ENCODE data around the gene ECT2L.

ECT2L gene

DNA sequence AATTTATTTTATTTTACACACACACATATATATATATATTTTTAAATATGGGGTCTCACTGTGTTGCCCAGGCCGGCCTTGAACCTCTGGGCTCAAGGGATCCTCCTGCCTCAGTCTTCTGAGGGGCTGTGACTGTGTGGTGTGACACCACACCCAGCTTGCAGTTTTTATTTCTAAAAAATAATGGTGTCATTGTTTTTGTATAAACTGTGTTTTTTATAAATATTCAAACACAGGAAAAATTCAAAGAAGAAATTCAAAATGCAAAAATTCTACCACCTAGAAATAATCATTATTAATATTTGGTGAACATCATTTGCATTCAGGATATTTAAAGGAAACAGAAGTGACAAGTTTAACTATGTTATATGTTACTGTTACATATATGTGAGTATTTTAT, 19.2 kb upstream of the ECT2L start:
- TF ChIP-seq POU2F2 (IDR thresholded peaks at IDR 0.05; ENCODE audit: low read depth, low read length) = no peak
- no peak for TF ChIP-seq SPI1 (IDR thresholded peaks at IDR 0.05; ENCODE audit: low read depth, low read length)
- no peak for TF ChIP-seq POLR2AphosphoS5 (IDR thresholded peaks at IDR 0.05; ENCODE audit: low read depth, low read length)
- TF ChIP-seq TAF1 (IDR thresholded peaks at IDR 0.05; ENCODE audit: low read depth, low read length) = no peak
- no peak for TF ChIP-seq POLR2A (IDR thresholded peaks at IDR 0.05; ENCODE audit: low read depth, low read length)
- no peak for TF ChIP-seq PAX5 (IDR thresholded peaks at IDR 0.05; ENCODE audit: insufficient read depth, low read length, severe bottlenecking)
- FAIRE-seq (no peak), DNase-seq (ENCODE audit: insufficient read length, low spot score) (no peak)

GRCh38 chr6:138778331-138778730, 17.6 kb upstream of the ECT2L start:
- FAIRE-seq (no peak), DNase-seq (ENCODE audit: insufficient read length, low spot score) (no peak)
- TF ChIP-seq POLR2AphosphoS5 (IDR thresholded peaks at IDR 0.05; ENCODE audit: low read depth, low read length) (no peak), POU2F2 (IDR thresholded peaks at IDR 0.05; ENCODE audit: low read depth, low read length) (no peak), SPI1 (IDR thresholded peaks at IDR 0.05; ENCODE audit: low read depth, low read length) (no peak), TAF1 (IDR thresholded peaks at IDR 0.05; ENCODE audit: low read depth, low read length) (no peak), PAX5 (IDR thresholded peaks at IDR 0.05; ENCODE audit: insufficient read depth, low read length, severe bottlenecking) (no peak), POLR2A (IDR thresholded peaks at IDR 0.05; ENCODE audit: low read depth, low read length) (no peak)

GRCh38 chr6:138782243-138782642, 13.6 kb upstream of the ECT2L start:
- TF ChIP-seq TAF1 (IDR thresholded peaks at IDR 0.05; ENCODE audit: low read depth, low read length) (no peak), POU2F2 (IDR thresholded peaks at IDR 0.05; ENCODE audit: low read depth, low read length) (no peak), POLR2AphosphoS5 (IDR thresholded peaks at IDR 0.05; ENCODE audit: low read depth, low read length) (no peak), PAX5 (IDR thresholded peaks at IDR 0.05; ENCODE audit: insufficient read depth, low read length, severe bottlenecking) (no peak), SPI1 (IDR thresholded peaks at IDR 0.05; ENCODE audit: low read depth, low read length) (no peak), POLR2A (IDR thresholded peaks at IDR 0.05; ENCODE audit: low read depth, low read length) (no peak)
- no peak for DNase-seq (ENCODE audit: insufficient read length, low spot score)
- FAIRE-seq = no peak

DNA sequence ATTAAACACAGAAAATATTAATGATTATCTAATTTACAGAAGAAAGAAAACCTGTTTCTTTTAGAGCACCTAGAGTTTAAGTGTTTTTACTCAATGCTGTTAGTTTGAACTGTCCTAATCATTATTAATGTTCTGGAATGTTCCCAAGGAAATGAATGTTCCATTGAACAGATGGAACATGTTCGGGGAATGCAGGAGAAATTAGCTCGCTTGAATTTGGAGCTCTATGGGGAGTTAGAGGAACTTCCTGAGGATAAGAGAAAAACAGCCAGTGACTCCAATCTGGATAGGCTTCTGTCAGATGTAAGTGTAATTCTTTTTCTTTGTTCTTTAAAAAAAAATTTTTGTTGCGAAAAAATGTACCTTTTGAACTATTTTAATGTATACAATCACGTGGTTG, 10.8 kb upstream of the ECT2L start:
- FAIRE-seq (no peak), DNase-seq (ENCODE audit: insufficient read length, low spot score) (no peak)
- TF ChIP-seq POLR2AphosphoS5 (IDR thresholded peaks at IDR 0.05; ENCODE audit: low read depth, low read length) = no peak
- no peak for TF ChIP-seq POU2F2 (IDR thresholded peaks at IDR 0.05; ENCODE audit: low read depth, low read length)
- no peak for TF ChIP-seq PAX5 (IDR thresholded peaks at IDR 0.05; ENCODE audit: insufficient read depth, low read length, severe bottlenecking)
- no peak for TF ChIP-seq POLR2A (IDR thresholded peaks at IDR 0.05; ENCODE audit: low read depth, low read length)

DNA sequence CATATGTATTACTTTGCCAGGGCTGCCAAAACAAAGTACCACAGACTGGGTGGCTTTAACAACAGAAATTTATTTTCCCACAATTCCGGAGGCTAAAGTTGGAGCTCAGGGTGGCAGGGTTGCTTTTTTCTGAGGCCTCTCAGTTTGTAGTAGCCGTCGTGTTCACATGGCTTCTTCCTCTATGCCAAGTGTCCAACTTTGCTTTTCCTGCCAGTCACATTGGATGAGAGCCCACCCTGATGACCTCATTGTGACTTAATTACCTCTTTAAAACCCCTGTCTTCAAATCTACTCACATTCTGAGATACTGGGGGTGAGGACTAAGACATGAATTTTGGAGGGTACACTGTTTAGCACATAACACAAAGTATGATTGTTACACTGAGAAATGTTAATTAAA, 9.9 kb upstream of the ECT2L start:
- TF ChIP-seq POU2F2 (IDR thresholded peaks at IDR 0.05; ENCODE audit: low read depth, low read length) (no peak), TAF1 (IDR thresholded peaks at IDR 0.05; ENCODE audit: low read depth, low read length) (no peak), PAX5 (IDR thresholded peaks at IDR 0.05; ENCODE audit: insufficient read depth, low read length, severe bottlenecking) (no peak), POLR2A (IDR thresholded peaks at IDR 0.05; ENCODE audit: low read depth, low read length) (no peak)
- DNase-seq (ENCODE audit: insufficient read length, low spot score) (no peak), FAIRE-seq (no peak)

DNA sequence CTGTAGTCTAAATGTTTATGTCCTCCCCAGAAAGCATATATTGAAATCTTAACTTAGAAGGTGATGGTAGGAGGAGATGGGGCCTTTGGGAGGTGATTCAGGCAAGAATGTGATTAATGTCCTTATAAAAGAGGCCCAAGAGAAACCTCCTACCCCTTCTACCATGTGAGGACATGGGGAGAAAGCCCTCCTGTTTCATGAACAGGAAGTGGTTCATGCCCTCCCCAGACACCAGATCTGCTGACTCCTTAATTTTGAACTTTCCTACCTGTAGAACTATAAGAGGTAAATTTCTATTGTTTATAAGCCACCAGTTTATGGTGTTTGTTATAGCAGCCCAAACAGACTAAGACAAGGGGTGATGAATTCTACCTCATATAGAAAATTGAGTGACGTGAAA, 8.7 kb upstream of the ECT2L start:
- TF ChIP-seq POU2F2 (IDR thresholded peaks at IDR 0.05; ENCODE audit: low read depth, low read length) = no peak
- TF ChIP-seq TAF1 (IDR thresholded peaks at IDR 0.05; ENCODE audit: low read depth, low read length) = no peak
- TF ChIP-seq PAX5 (IDR thresholded peaks at IDR 0.05; ENCODE audit: insufficient read depth, low read length, severe bottlenecking) = no peak
- no peak for TF ChIP-seq SPI1 (IDR thresholded peaks at IDR 0.05; ENCODE audit: low read depth, low read length)
- DNase-seq (ENCODE audit: insufficient read length, low spot score) (no peak), FAIRE-seq (no peak)

DNA sequence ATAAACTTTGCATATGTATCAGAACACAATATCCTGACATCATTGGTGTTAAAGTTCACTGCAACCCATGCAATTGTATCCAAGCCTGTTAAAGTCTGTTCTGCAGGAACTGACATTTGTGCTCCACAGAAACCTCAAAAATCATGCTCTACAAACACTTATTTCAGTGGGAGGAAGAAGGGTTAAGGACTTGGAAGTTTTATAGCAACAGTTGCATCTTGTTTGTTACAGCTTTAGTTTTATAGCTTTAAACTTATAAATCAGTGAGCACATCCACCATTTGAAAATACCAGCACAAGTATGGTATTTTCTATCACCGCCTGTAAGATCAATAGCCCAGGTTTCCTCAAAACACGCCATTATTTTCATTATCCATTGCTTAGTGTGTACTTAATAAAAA, 884 bp downstream of the ECT2L start:
- DNase-seq (ENCODE audit: insufficient read length, low spot score) = no peak
- no peak for FAIRE-seq
- TF ChIP-seq POLR2AphosphoS5 (IDR thresholded peaks at IDR 0.05; ENCODE audit: low read depth, low read length) (no peak), SPI1 (IDR thresholded peaks at IDR 0.05; ENCODE audit: low read depth, low read length) (no peak), TAF1 (IDR thresholded peaks at IDR 0.05; ENCODE audit: low read depth, low read length) (no peak), PAX5 (IDR thresholded peaks at IDR 0.05; ENCODE audit: insufficient read depth, low read length, severe bottlenecking) (no peak), POLR2A (IDR thresholded peaks at IDR 0.05; ENCODE audit: low read depth, low read length) (no peak), POU2F2 (IDR thresholded peaks at IDR 0.05; ENCODE audit: low read depth, low read length) (no peak)

GRCh38 chr6:138797806-138798446, 2.0 kb downstream of the ECT2L start:
- FAIRE-seq = no peak
- no peak for TF ChIP-seq POLR2AphosphoS5 (IDR thresholded peaks at IDR 0.05; ENCODE audit: low read depth, low read length)
- no peak for TF ChIP-seq POLR2A (IDR thresholded peaks at IDR 0.05; ENCODE audit: low read depth, low read length)
- TF ChIP-seq PAX5 (IDR thresholded peaks at IDR 0.05; ENCODE audit: insufficient read depth, low read length, severe bottlenecking) = no peak
- no peak for TF ChIP-seq TAF1 (IDR thresholded peaks at IDR 0.05; ENCODE audit: low read depth, low read length)
- no peak for TF ChIP-seq SPI1 (IDR thresholded peaks at IDR 0.05; ENCODE audit: low read depth, low read length)
- TF ChIP-seq POU2F2 (IDR thresholded peaks at IDR 0.05; ENCODE audit: low read depth, low read length) = no peak
- no peak for DNase-seq (ENCODE audit: insufficient read length, low spot score)

DNA sequence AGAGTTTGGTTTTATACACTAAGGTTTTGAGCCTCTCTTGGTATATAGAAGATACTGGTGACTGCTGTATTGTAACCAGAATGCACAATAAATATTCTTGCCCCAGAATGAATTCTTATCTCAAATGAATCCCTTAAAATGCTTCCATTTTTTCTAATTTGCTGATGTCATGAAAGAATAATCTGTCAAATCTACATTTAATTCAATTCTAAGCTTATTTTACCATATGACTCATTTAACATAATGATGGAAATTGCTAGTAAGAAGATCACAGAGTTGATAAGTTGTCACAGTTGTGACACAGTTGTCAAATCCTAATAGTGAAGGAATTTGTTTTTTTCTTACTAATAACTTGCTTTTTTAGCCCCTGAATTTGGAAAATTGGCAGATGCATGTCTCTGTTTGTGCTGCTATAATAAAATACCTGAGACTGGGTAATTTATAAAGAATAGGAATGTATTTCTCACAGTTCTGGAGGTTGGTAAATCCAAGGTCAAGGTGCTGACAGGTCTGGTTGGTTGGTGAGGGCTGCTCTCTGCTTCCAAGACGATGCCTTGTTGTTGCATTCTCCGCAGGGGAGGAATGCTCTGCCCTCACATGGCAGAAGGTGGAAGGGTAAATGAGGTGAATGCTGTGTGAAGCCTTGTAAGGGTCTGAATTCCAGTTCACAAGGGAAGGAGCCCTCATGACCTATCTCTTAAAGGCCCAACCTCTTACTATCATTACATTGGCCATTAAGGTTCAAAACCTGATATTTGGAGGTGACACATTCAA, 4.7 kb downstream of the ECT2L start:
- TF ChIP-seq POLR2AphosphoS5 (IDR thresholded peaks at IDR 0.05; ENCODE audit: low read depth, low read length) (no peak), TAF1 (IDR thresholded peaks at IDR 0.05; ENCODE audit: low read depth, low read length) (no peak), SPI1 (IDR thresholded peaks at IDR 0.05; ENCODE audit: low read depth, low read length) (no peak), POLR2A (IDR thresholded peaks at IDR 0.05; ENCODE audit: low read depth, low read length) (no peak), POU2F2 (IDR thresholded peaks at IDR 0.05; ENCODE audit: low read depth, low read length) (no peak), PAX5 (IDR thresholded peaks at IDR 0.05; ENCODE audit: insufficient read depth, low read length, severe bottlenecking) (no peak)
- FAIRE-seq (no peak), DNase-seq (ENCODE audit: insufficient read length, low spot score) (no peak)

Data from GM12891 (cell line).